H1 (cell line): ENCODE measurements around the gene GNAT1. TPM values are rescaled to one million over a fixed set of nuclear protein-coding genes. Genes with fewer than 3 reads are reported as not detected.

Source experiments
- CTCF ChIA-PET: fragments of 300-600 bp; sonication (Branson Sonifier 250); formaldehyde crosslinking; loops from one replicate; lab custom pipeline; 2021; ENCODE audit not compliant: partially characterized antibody; lab: Charles Lee
- POLR2A ChIA-PET: fragments of 300-600 bp; sonication (Branson Sonifier 250); formaldehyde crosslinking; loops from one replicate; lab custom pipeline; 2021; ENCODE audit warnings: inconsistent platforms; ENCODE audit not compliant: partially characterized antibody; lab: Charles Lee
- DNase-seq, 2 experiments: peaks; one replicate each; pipeline versions ENCODE4 v3.0.0 to v3.0.0-alpha.2; 2010 to 2022; ENCODE audit warnings: low spot score in 2 of 2, low read depth in 1 of 2, mixed read lengths in 1 of 2
- FAIRE-seq: peaks from 2 replicates; lab custom pipeline; 2011; peaks lifted over from hg19 to GRCh38; lab: Jason Lieb, UNC
- H2AFZ ChIP-seq: 2 replicates; pipeline ENCODE4 v1.8.1; 2012; ENCODE audit warnings: low read length, inconsistent platforms
- H2AK5ac ChIP-seq: 2 replicates; pipeline ENCODE4 v1.6.1; 2013; ENCODE audit warnings: low read depth, low read length
- H2BK120ac ChIP-seq: replicated peaks from 2 replicates; pipeline ENCODE3; 2013; ENCODE audit warnings: low read depth, low read length, inconsistent platforms
- H2BK12ac ChIP-seq: 2 replicates; pipeline ENCODE4 v1.6.1; 2013; ENCODE audit warnings: low read depth, low read length
- H2BK15ac ChIP-seq: 2 replicates; pipeline ENCODE4 v1.6.1; 2013; ENCODE audit warnings: low read length
- H2BK20ac ChIP-seq: 2 replicates; pipeline ENCODE4 v1.6.1; 2013; ENCODE audit warnings: low read length
- H2BK5ac ChIP-seq: 2 replicates; pipeline ENCODE4 v1.6.1; 2013; ENCODE audit warnings: low read depth, low read length
- H3K14ac ChIP-seq: 2 replicates; pipeline ENCODE4 v1.6.1; 2013; ENCODE audit warnings: inconsistent platforms; ENCODE audit not compliant: insufficient read length
- H3K18ac ChIP-seq: 2 replicates; pipeline ENCODE4 v1.6.1; 2013; ENCODE audit warnings: low read length; ENCODE audit errors: extremely low read depth
- H3K23ac ChIP-seq: 2 replicates; pipeline ENCODE4 v1.6.1; 2013; ENCODE audit warnings: inconsistent platforms; ENCODE audit not compliant: insufficient read length
- H3K23me2 ChIP-seq: 2 replicates; pipeline ENCODE4 v1.6.1; 2013; ENCODE audit warnings: low read depth, low read length
- H3K27ac ChIP-seq: 2 replicates; pipeline ENCODE4 v1.6.1; 2011; ENCODE audit warnings: low read depth, low read length, inconsistent platforms
- H3K27me3 ChIP-seq, 4 experiments: replicated peaks in 1 of 4; 1 replicate in 1 of 4; 2 replicates in 3 of 4; pipeline versions ENCODE4 v1.6.1 to v1.8.1; 2011 to 2013; ENCODE audit warnings: low read length in 3 of 4, mild to moderate bottlenecking in 3 of 4, inconsistent platforms in 2 of 4, mixed read lengths in 2 of 4, moderate library complexity in 1 of 4; ENCODE audit not compliant: control insufficient read depth in 3 of 4, insufficient read depth in 3 of 4; ENCODE audit errors: extremely low read depth in 1 of 4
- H3K36me3 ChIP-seq, 4 experiments: 2 replicates each; pipeline versions ENCODE4 v1.6.1 to v1.8.1; 2011 to 2013; ENCODE audit warnings: mild to moderate bottlenecking in 4 of 4, low read length in 3 of 4, moderate library complexity in 2 of 4, control low read depth in 1 of 4, inconsistent platforms in 1 of 4; ENCODE audit not compliant: insufficient read depth in 4 of 4, control insufficient read depth in 2 of 4
- H3K4ac ChIP-seq: replicated peaks from 2 replicates; pipeline ENCODE3; 2013; ENCODE audit warnings: low read length, low read depth, mixed read lengths, inconsistent platforms; ENCODE audit not compliant: insufficient read length
- H3K4me1 ChIP-seq, 4 experiments: replicated peaks in 1 of 4; 1 replicate in 1 of 4; 2 replicates in 3 of 4; pipeline versions ENCODE4 v1.6.1 to v1.8.1; 2011 to 2013; ENCODE audit warnings: low read length in 3 of 4, inconsistent platforms in 2 of 4, mixed read lengths in 1 of 4; ENCODE audit not compliant: insufficient read depth in 4 of 4, control insufficient read depth in 3 of 4
- H3K4me2 ChIP-seq, 2 experiments: 2 replicates each; pipeline versions ENCODE4 v1.6.1 to v1.8.1; 2011 to 2013; ENCODE audit warnings: low read depth in 2 of 2, low read length in 2 of 2, control low read depth in 1 of 2, inconsistent platforms in 1 of 2, mild to moderate bottlenecking in 1 of 2; ENCODE audit not compliant: insufficient read depth in 1 of 2
- H3K4me3 ChIP-seq, 4 experiments: fragments of 200-600, 300-600 bp in 1 of 4; sonication (generic), shearing (Covaris generic), sonication (Bioruptor Twin) in 1 of 4; 2 replicates each; pipeline versions ENCODE4 v1.5.1 to v1.8.1; 2011 to 2016; ENCODE audit warnings: low read length in 4 of 4, low read depth in 3 of 4, control low read depth in 2 of 4, inconsistent platforms in 2 of 4, mild to moderate bottlenecking in 2 of 4, mixed read lengths in 1 of 4, moderate library complexity in 1 of 4; ENCODE audit not compliant: insufficient read depth in 2 of 4; ENCODE audit errors: extremely low read depth in 1 of 4
- H3K56ac ChIP-seq: replicated peaks from 2 replicates; pipeline ENCODE3; 2013; ENCODE audit warnings: low read depth, mild to moderate bottlenecking, mixed read lengths, low read length, inconsistent platforms; ENCODE audit not compliant: insufficient read length
- H3K79me1 ChIP-seq: 2 replicates; pipeline ENCODE4 v1.6.1; 2013; ENCODE audit warnings: low read depth, low read length, control low read depth
- H3K79me2 ChIP-seq, 2 experiments: 2 replicates each; pipeline versions ENCODE4 v1.6.1 to v1.8.1; 2012 to 2013; ENCODE audit warnings: low read length in 2 of 2, mild to moderate bottlenecking in 2 of 2, inconsistent platforms in 1 of 2; ENCODE audit not compliant: insufficient read depth in 2 of 2, control insufficient read depth in 1 of 2
- H3K9ac ChIP-seq, 4 experiments: replicated peaks in 1 of 4; 1 replicate in 1 of 4; 2 replicates in 3 of 4; pipeline versions ENCODE4 v1.6.1 to v1.8.1; 2011 to 2013; ENCODE audit warnings: low read depth in 3 of 4, low read length in 3 of 4, control low read depth in 2 of 4, mild to moderate bottlenecking in 2 of 4, moderate library complexity in 2 of 4, inconsistent platforms in 1 of 4; ENCODE audit errors: extremely low read depth in 1 of 4
- H3K9me3 ChIP-seq, 2 experiments: 2 replicates each; pipeline versions ENCODE4 v1.6.1 to v1.8.1; 2012 to 2013; ENCODE audit warnings: mild to moderate bottlenecking in 2 of 2, moderate library complexity in 2 of 2, control low read depth in 1 of 2, inconsistent platforms in 1 of 2, low read depth in 1 of 2, low read length in 1 of 2, mixed read lengths in 1 of 2; ENCODE audit not compliant: insufficient read depth in 2 of 2
- H4K20me1 ChIP-seq, 2 experiments: replicated peaks in 1 of 2; 2 replicates each; pipeline versions ENCODE3 to v1.8.1; 2011 to 2013; ENCODE audit warnings: inconsistent platforms in 2 of 2, low read length in 2 of 2, mild to moderate bottlenecking in 1 of 2; ENCODE audit not compliant: insufficient read depth in 2 of 2, control insufficient read depth in 1 of 2
- H4K5ac ChIP-seq: 2 replicates; pipeline ENCODE4 v1.6.1; 2013; ENCODE audit warnings: low read length, low read depth, mixed read lengths, inconsistent platforms; ENCODE audit not compliant: insufficient read length
- H4K8ac ChIP-seq: 2 replicates; pipeline ENCODE4 v1.8.0; 2013; ENCODE audit warnings: mild to moderate bottlenecking, moderate library complexity, low read length, inconsistent platforms; ENCODE audit not compliant: insufficient read depth; ENCODE audit errors: extremely low read depth
- H4K91ac ChIP-seq: replicated peaks from 2 replicates; pipeline ENCODE3; 2013; ENCODE audit warnings: low read length, mixed read lengths, inconsistent platforms; ENCODE audit not compliant: insufficient read length
- KDM1A ChIP-seq: fragments of 200-600, 300-600 bp; sonication (generic); IDR thresholded peaks from 2 replicates; pipeline ENCODE4 v1.7.1; 2016; ENCODE audit warnings: mild to moderate bottlenecking, low read length, borderline replicate concordance
- POLR2A ChIP-seq, 2 experiments: IDR thresholded peaks; 1 replicate in 1 of 2; 2 replicates in 1 of 2; pipeline ENCODE4 v1.6.1; 2011; ENCODE audit warnings: low read depth in 2 of 2, low read length in 2 of 2, mild to moderate bottlenecking in 2 of 2; ENCODE audit errors: control extremely low read depth in 1 of 2
- WGBS, 2 experiments: shearing (Covaris generic) in 1 of 2; methylation state at CpG; one replicate each; pipeline versions ENCODE4 v1.1.6 to v1.1.7; 2013 to 2015; ENCODE audit warnings: low lambda C conversion rate in 2 of 2, mixed read lengths in 2 of 2, inconsistent platforms in 1 of 2, low coverage in 1 of 2, missing lambda C conversion rate in 1 of 2; ENCODE audit not compliant: insufficient replicate concordance in 2 of 2, insufficient coverage in 1 of 2, insufficient read length in 1 of 2; ENCODE audit errors: extremely low coverage in 1 of 2, missing lambda C conversion rate in 1 of 2; 5-methylcytosine and 5-hydroxymethylcytosine counted together
- polyA plus RNA-seq, 7 experiments: library from polyadenylated mRNA; depleted of rRNA in 3 of 7; stranded (reverse) in 5 of 7; unstranded in 2 of 7; fragments of >200 nt in 5 of 7; fragments of 200-250 nt in 2 of 7; gene quantifications; 1 replicate in 5 of 7; 2 replicates in 1 of 7; 4 replicates in 1 of 7; pipeline versions ENCODE4 v1.2.1 to v1.2.3, GENCODE V29; 2011 to 2013; ENCODE audit warnings: missing spikeins in 2 of 7, mixed read lengths in 2 of 7
- total RNA-seq: library from RNA; stranded (reverse); fragmentation: NEBNext Ultra II Directional; extraction: Animal tissue kit (Norgen Biotek cat#: 25700); gene quantifications from 2 replicates; pipeline ENCODE4 v1.2.1, GENCODE V29; 2021

GNAT1 gene
- total and polyA plus RNA-seq, 2 of the 8 experiments (the other 6 are each of a cell fraction or from before 2014, with no cell fraction given), result 0.08 TPM; not detected in 1

DNA sequence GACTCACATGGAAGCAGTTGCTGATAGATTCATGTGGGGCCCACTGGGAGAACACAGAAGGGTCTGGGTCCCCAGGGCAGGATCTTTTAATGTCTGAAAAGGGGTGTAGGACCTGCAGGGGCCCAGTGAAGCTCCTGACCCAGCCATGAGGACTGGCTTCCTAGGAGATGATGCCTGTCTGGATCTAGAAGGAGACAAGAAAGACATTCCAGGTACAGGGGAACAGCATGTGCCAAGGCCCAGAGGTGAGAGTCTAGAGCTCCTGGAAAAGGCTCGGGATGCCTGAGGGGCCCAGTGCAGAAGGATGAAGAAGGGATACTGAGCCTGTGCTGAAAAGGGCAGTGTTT lies 41.0 kb upstream of the GNAT1 start:
- Histone ChIP-seq H3K36me3 (no peaks in the 10 kb centered on the region), H3K79me1 (no peaks in the 10 kb centered on the region), H4K20me1 (no peaks in the 10 kb centered on the region), H3K23ac (no peak overlapping the region), H2BK12ac (peak overlapping the region; percentile 91; the same call in 1 of the 2 replicates), H2BK20ac (peak overlapping the region; percentile 75; the same call in 1 of the 2 replicates), H3K23me2 (peaks cover 4% of the 10 kb centered on the region; the same call in 1 of the 2 replicates), H2AK5ac (0 out of 2 replicates have a peak overlapping the region, but pooled peaks have one; percentile 76), H3K9me3 (no peaks in the 10 kb centered on the region), H3K27ac (no peak overlapping the region), H3K4ac (peak overlapping the region; percentile 73)
- 100% methylated on average over 1 of the region's 1 CpG; no CpG with 5 or more reads in 1 of the 2 experiments for WGBS, 2 experiments
- no peak for DNase-seq
- peak; percentile 44; the same call in 1 of the 2 replicates for TF ChIP-seq KDM1A
- TF ChIP-seq POLR2A (IDR thresholded peaks at IDR 0.05; ENCODE audit: control extremely low read depth in 1 of 2, low read depth in 2 of 2, low read length in 2 of 2), result no peak
- TF ChIP-seq, all 59 proteins: peak for 1
- peak overlapping the region; percentile 42 for H3K18ac ChIP-seq
- FAIRE-seq, result no peak
- H4K8ac ChIP-seq, result no peak overlapping the region
- H3K4me1 ChIP-seq, result peaks cover 5 to 27% (median 17%) of the 10 kb centered on the region in 4 experiments
- H2BK5ac ChIP-seq, result peak overlapping the region; percentile 91; the same call in 1 of the 2 replicates
- H3K79me2 ChIP-seq, result no peaks in the 10 kb centered on the region
- POLR2A ChIA-PET, result interaction anchor here (1.2 to 6.1 kb wide), 6 partner anchors 9 to 67 kb away, joined by 3 to 54 read pairs (median 7); no protein-coding TSS in a partner anchor
- no peak overlapping the region for H3K56ac ChIP-seq
- H3K9ac ChIP-seq, result no peak overlapping the region; a peak in 1 of 7 replicates
- CTCF ChIA-PET, result interaction anchor here (0.7 to 5.3 kb wide), 12 partner anchors 11 to 75 kb away, joined by 3 to 54 read pairs (median 5); no protein-coding TSS in a partner anchor
- peak overlapping the region; percentile 56 for H2BK120ac ChIP-seq
- H2BK15ac ChIP-seq, result peak overlapping the region; percentile 83; the same call in 1 of the 2 replicates
- H3K4me2 ChIP-seq, result no peak overlapping the region; a peak in 1 of 4 replicates
- no peak overlapping the region for H4K5ac ChIP-seq
- H3K27me3 ChIP-seq, result peaks cover 2 to 17% (median 13%) of the 10 kb centered on the region in 4 experiments; a peak in 6 of 7 replicates
- H2AFZ ChIP-seq, result no peak overlapping the region
- H3K14ac ChIP-seq, result no peak overlapping the region
- H3K4me3 ChIP-seq, result no peak overlapping the region
- H4K91ac ChIP-seq, result peak overlapping the region; percentile 92
